Measurements from ENCODE around the gene PLCH1. TPM values are rescaled to one million over a fixed set of nuclear protein-coding genes. Genes with fewer than 3 reads are reported as not detected.

The PLCH1 gene
- polyA plus RNA-seq, 1 experiment: 0.06 TPM

DNA sequence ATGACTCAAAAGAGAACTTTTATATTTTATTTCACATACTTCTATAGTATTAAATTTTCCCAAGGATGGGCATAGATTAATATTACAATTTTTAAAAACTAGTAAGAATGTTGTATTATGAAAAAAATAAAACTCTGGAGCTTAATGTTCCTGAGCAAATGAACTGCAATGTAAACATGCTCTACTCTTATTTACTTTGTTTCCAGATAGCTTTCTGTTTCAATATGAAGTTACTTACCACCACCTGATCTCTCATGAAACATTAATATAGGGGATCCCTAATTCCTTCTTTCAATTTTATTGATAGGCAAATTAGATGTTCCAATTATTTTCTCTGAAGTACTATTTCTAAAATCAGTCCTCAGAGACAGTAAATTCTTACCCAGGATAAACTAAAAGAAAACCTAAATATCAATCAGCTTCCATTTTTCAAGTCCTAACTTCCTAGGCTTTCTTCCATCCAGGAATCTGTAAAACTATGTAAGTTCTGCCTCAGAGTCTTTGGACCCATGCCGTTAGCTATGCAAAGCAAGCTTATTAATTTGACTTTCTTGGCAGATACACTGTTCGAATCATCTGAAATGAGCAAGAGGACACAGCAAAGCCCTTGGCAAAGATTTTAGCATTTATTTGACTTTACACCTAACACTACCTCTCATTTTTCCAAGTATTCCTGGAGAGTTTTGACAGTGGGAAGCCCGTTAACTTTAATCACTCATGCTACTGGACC is 93.2 kb downstream of the PLCH1 start:
- POLR2A ChIA-PET: no interaction called here
- no peak for DNase-seq (ENCODE audit: low read depth)
- CTCF ChIA-PET: no interaction called here
- H3K27me3 ChIP-seq (ENCODE audit: control insufficient read depth, insufficient read depth, low read length): no peaks in the 10 kb centered on the region
- no peak overlapping the region for H3K4me3 ChIP-seq (ENCODE audit: low read depth, low read length)
- TF ChIP-seq, protein P1, sequence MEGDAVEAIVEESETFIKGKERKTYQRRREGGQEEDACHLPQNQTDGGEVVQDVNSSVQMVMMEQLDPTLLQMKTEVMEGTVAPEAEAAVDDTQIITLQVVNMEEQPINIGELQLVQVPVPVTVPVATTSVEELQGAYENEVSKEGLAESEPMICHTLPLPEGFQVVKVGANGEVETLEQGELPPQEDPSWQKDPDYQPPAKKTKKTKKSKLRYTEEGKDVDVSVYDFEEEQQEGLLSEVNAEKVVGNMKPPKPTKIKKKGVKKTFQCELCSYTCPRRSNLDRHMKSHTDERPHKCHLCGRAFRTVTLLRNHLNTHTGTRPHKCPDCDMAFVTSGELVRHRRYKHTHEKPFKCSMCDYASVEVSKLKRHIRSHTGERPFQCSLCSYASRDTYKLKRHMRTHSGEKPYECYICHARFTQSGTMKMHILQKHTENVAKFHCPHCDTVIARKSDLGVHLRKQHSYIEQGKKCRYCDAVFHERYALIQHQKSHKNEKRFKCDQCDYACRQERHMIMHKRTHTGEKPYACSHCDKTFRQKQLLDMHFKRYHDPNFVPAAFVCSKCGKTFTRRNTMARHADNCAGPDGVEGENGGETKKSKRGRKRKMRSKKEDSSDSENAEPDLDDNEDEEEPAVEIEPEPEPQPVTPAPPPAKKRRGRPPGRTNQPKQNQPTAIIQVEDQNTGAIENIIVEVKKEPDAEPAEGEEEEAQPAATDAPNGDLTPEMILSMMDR (IDR thresholded peaks at IDR 0.05; ENCODE audit: insufficient read depth, low read depth, low read length): no peak
- no peaks in the 10 kb centered on the region for H3K36me3 ChIP-seq (ENCODE audit: control insufficient read depth, insufficient read depth, low read length)

DNA sequence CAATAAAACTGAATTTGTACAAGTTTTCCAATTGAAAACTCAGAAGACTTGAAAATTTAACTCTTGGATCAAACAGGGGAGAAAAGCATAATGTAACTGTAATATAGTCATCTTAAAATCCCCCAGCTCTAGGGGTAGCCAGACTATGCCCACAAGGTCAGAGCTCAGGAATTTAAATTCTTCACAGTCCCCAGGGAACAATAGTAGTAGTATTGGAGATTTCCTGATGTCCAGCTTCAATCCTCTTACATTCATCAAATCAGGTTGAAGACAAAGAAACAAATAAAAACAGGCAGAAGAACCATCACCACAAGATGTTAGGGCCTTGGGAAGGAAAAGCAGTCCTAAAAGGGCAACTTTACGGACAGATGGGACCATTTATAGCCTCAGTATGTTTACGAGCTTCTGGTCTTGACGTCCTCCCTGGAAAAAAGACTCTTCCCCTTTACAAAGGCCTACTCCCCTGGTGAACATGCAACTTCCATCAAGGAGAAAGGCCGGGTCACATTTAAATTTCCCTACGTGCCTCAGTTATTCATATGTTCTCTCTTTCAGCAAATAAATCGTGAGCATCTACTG is 96.8 kb downstream of the PLCH1 start:
- Histone ChIP-seq H3K36me3 (ENCODE audit: control insufficient read depth, insufficient read depth, low read length) (no peaks in the 10 kb centered on the region), H3K27me3 (ENCODE audit: control insufficient read depth, insufficient read depth, low read length) (no peaks in the 10 kb centered on the region), H3K4me3 (ENCODE audit: low read depth, low read length) (no peak overlapping the region)
- TF ChIP-seq, protein P1 (IDR thresholded peaks at IDR 0.05; ENCODE audit: insufficient read depth, low read depth, low read length): no peak
- no peak for DNase-seq (ENCODE audit: low read depth)
- POLR2A ChIA-PET: no interaction called here
- CTCF ChIA-PET: no interaction called here

DNA sequence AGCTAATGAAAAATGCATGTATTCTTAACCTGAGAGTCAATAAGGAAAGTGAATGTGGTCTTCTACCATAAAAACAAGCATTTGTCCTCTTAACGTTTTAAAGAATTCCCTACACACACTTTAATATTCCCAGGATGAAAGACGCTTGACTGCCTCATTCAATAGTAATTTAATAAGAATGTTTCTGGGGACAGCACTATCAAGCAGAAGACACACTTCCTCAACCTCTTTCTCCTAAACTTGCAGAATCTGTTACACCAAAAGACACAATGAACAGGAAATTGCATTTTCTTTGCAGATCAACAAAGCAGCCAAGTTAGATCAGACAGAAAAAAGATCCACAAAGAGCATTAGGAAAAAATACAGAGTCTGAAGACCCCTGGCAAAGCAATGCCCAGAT is 97.7 kb downstream of the PLCH1 start:
- H3K4me3 ChIP-seq (ENCODE audit: low read depth, low read length): no peak overlapping the region
- H3K36me3 ChIP-seq (ENCODE audit: control insufficient read depth, insufficient read depth, low read length): no peaks in the 10 kb centered on the region
- DNase-seq (ENCODE audit: low read depth): no peak
- H3K27me3 ChIP-seq (ENCODE audit: control insufficient read depth, insufficient read depth, low read length): no peaks in the 10 kb centered on the region
- TF ChIP-seq, protein P1 (IDR thresholded peaks at IDR 0.05; ENCODE audit: insufficient read depth, low read depth, low read length): no peak
- CTCF ChIA-PET: interaction anchor here (1.4 kb wide), 1 partner anchor 265 kb away, joined by 3 read pairs; no protein-coding TSS in a partner anchor
- POLR2A ChIA-PET: no interaction called here

DNA sequence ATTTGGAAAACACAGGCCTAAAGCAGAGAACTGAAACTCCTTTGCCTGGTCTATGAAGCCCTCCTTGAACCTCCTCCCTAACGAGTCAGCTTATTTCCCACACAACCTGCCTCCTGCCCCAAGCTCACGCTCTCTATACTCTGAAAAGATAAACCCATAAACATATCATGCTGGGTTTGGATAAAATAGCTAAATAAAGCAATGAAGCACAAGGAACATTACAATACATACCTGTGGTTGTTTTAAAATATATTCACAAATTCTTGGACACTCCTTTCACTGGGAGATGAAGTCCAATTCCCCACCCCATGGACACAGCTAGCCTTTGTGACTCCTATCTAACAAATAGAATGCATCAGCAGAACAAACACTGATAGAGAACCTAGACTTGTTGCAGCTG is 98.2 kb downstream of the PLCH1 start:
- Histone ChIP-seq H3K36me3 (ENCODE audit: control insufficient read depth, insufficient read depth, low read length) (no peaks in the 10 kb centered on the region), H3K4me3 (ENCODE audit: low read depth, low read length) (no peak overlapping the region), H3K27me3 (ENCODE audit: control insufficient read depth, insufficient read depth, low read length) (no peaks in the 10 kb centered on the region)
- ChIA-PET POLR2A (no interaction called here), CTCF (interaction anchor here (1.4 kb wide), 1 partner anchor 264 kb away, joined by 3 read pairs; no protein-coding TSS in a partner anchor)
- TF ChIP-seq, protein P1 (IDR thresholded peaks at IDR 0.05; ENCODE audit: insufficient read depth, low read depth, low read length): no peak
- no peak for DNase-seq (ENCODE audit: low read depth)

DNA sequence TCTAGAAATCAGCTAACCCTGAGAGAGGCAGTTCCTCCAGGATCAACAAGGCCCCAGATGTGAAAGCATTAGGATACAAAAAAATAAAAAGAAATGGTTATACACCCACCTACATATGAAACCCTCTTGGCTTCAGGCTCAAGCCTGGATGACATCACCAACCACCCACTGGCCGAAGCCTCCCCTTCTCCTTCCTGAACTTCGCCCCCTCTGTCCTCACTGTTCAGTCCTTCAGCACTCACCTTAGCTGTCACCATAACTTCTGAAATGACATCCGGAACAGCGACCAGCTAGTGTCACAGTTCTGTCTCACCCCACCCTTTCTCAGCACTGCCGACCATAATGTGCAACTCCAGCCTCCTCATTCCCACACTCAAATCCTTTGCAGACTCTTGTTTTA is 98.7 kb downstream of the PLCH1 start:
- no peak for DNase-seq (ENCODE audit: low read depth)
- no peaks in the 10 kb centered on the region for H3K36me3 ChIP-seq (ENCODE audit: control insufficient read depth, insufficient read depth, low read length)
- CTCF ChIA-PET: interaction anchor here (0.6 to 1.4 kb wide), 3 partner anchors 15 to 264 kb away, joined by 3 read pairs; no protein-coding TSS in a partner anchor
- TF ChIP-seq, protein P1 (IDR thresholded peaks at IDR 0.05; ENCODE audit: insufficient read depth, low read depth, low read length): no peak
- H3K27me3 ChIP-seq (ENCODE audit: control insufficient read depth, insufficient read depth, low read length): no peaks in the 10 kb centered on the region
- POLR2A ChIA-PET: no interaction called here
- H3K4me3 ChIP-seq (ENCODE audit: low read depth, low read length): no peak overlapping the region

All from BJ (cell line).